ENCODE measurements around the gene UNC13B. TPM values are rescaled to one million over a fixed set of nuclear protein-coding genes. Genes with fewer than 3 reads are reported as not detected.
"Not testable (repeated sequence)": the region's sequence is repeated elsewhere in the genome, so short reads cannot be mapped to it uniquely, and the experiment has no call there.

UNC13B gene
- total and polyA plus RNA-seq, 7 donors = 14.6 to 25.6 (median 20.5) TPM

DNA sequence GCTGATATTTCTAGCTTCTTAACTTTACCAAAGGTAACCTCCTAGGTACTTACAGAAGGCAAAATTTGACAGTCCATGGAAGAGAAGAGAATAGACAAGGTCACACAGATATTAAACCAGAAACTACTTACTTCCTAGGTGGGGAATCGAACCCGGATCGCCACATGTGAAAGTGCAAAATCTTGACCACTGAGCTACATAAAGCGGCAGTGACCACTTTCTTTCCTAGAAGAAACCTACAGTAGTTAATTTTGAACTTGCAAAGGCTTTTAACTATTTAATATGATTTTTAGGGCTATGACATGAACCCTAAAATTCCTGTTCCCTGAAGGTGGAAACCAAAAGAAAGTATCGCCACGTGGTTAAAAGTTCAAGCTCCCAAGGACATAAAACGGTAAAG, 25.8 kb upstream of the UNC13B start:
- intact Hi-C loops (cut with DNase I) = no loop called here
- no peak for DNase-seq
- H3K9me3 ChIP-seq = peaks cover 0 to 3% (median 0%) of the 10 kb centered on the region in 4 donors
- H3K4me3 ChIP-seq = no peak overlapping the region
- no peaks in the 10 kb centered on the region for H3K4me1 ChIP-seq
- H3K27ac ChIP-seq = no peak overlapping the region
- WGBS, 2 donors = 92 to 93% methylated on average over 7 of the region's 7 CpGs
- no peaks in the 10 kb centered on the region for H3K27me3 ChIP-seq
- H3K36me3 ChIP-seq = no peaks in the 10 kb centered on the region
- TF ChIP-seq POLR2AphosphoS5 (IDR thresholded peaks at IDR 0.05) (no peak), POLR2A (IDR thresholded peaks at IDR 0.05) (no peak), EP300 (IDR thresholded peaks at IDR 0.05) (no peak)
- TF ChIP-seq, protein P1, sequence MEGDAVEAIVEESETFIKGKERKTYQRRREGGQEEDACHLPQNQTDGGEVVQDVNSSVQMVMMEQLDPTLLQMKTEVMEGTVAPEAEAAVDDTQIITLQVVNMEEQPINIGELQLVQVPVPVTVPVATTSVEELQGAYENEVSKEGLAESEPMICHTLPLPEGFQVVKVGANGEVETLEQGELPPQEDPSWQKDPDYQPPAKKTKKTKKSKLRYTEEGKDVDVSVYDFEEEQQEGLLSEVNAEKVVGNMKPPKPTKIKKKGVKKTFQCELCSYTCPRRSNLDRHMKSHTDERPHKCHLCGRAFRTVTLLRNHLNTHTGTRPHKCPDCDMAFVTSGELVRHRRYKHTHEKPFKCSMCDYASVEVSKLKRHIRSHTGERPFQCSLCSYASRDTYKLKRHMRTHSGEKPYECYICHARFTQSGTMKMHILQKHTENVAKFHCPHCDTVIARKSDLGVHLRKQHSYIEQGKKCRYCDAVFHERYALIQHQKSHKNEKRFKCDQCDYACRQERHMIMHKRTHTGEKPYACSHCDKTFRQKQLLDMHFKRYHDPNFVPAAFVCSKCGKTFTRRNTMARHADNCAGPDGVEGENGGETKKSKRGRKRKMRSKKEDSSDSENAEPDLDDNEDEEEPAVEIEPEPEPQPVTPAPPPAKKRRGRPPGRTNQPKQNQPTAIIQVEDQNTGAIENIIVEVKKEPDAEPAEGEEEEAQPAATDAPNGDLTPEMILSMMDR (IDR thresholded peaks at IDR 0.05) = no peak

DNA sequence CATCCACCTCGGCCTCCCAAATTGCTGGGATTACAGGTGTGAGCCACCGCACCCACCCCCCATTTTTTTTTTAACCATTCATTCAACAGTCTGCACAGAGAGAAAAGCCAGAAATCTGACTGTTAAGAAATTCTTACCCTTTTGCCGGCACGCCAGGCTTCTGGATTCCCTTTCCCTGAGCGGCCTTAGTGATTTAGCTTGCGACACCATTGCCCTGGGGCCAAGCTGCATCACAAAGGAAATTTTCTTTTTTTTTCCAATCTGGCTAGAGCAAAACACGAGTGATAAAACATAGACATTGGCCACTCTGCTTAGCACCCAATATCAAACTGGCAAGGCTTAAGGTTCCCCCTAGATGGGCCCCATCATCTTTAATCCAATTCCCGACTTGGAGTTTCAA, 24.9 kb upstream of the UNC13B start:
- H3K27ac ChIP-seq = no peak overlapping the region
- no peaks in the 10 kb centered on the region for H3K36me3 ChIP-seq
- intact Hi-C loops (cut with DNase I) = no loop called here
- no peaks in the 10 kb centered on the region for H3K4me1 ChIP-seq
- 91% methylated on average over 8 of the region's 8 CpGs for WGBS, 2 donors
- no peak for DNase-seq
- no peak for TF ChIP-seq POLR2A (IDR thresholded peaks at IDR 0.05)
- TF ChIP-seq, protein P1 (IDR thresholded peaks at IDR 0.05) = no peak
- TF ChIP-seq EP300 (IDR thresholded peaks at IDR 0.05) = no peak
- no peak for TF ChIP-seq POLR2AphosphoS5 (IDR thresholded peaks at IDR 0.05)
- H3K9me3 ChIP-seq = peaks cover 0 to 8% (median under 1%) of the 10 kb centered on the region in 4 donors
- H3K27me3 ChIP-seq = no peaks in the 10 kb centered on the region
- H3K4me3 ChIP-seq = no peak overlapping the region

DNA sequence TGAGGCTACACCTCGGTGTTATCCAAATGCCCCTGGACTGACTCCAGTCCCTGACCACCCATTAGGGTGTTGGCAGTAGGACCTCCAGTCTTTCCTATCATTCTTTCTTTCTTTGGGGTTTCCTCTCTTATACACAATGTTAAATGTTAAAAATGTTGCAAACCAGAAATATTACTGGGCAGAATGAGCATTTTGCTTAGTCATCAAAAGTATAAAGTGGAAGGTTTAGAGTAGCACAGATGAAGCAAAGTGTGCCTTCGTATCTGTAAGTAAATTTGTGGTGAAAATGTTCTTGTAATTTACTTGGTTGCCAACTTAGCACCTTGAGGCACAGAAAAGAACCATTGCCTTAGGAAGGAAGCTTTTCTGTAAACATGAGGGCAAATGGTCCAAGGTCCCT, 21.7 kb upstream of the UNC13B start:
- Histone ChIP-seq H3K4me3 (no peak overlapping the region), H3K27ac (no peak overlapping the region), H3K4me1 (no peaks in the 10 kb centered on the region), H3K27me3 (no peaks in the 10 kb centered on the region), H3K9me3 (peaks cover 3 to 19% (median 6%) of the 10 kb centered on the region in 4 donors), H3K36me3 (no peaks in the 10 kb centered on the region)
- intact Hi-C loops (cut with DNase I) = no loop called here
- TF ChIP-seq, protein P1 (IDR thresholded peaks at IDR 0.05) = no peak
- TF ChIP-seq POLR2A (IDR thresholded peaks at IDR 0.05) (no peak), EP300 (IDR thresholded peaks at IDR 0.05) (no peak), POLR2AphosphoS5 (IDR thresholded peaks at IDR 0.05) (no peak)
- 90 to 94% methylated on average over 2 of the region's 2 CpGs for WGBS, 2 donors
- DNase-seq = no peak

DNA sequence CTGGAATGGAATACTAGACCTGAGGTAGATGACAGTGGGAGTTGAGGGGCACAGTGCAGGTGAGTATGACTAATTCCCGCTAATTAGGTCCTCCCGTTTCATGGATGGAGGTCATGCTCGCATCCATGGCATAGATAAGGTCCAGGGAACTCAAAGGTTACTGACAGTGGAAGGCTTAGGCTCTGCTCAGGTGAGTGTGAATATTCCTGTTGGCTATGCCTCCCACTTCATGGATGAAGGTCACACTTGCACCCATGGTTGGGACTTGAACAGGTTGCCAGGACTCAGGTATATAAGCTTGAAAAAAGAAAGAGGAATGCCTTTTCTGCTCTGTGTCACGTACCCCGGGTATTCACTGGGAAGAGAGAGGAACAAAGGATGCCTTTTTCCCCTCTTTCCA, 19.8 kb upstream of the UNC13B start:
- Histone ChIP-seq H3K4me3 (no peak overlapping the region), H3K36me3 (no peaks in the 10 kb centered on the region), H3K9me3 (peaks cover 3 to 19% (median 7%) of the 10 kb centered on the region in 4 donors), H3K4me1 (no peaks in the 10 kb centered on the region), H3K27ac (no peak overlapping the region), H3K27me3 (no peaks in the 10 kb centered on the region)
- intact Hi-C loops (cut with DNase I) = no loop called here
- WGBS, 2 donors = 92% methylated on average over 5 of the region's 5 CpGs
- TF ChIP-seq POLR2A (IDR thresholded peaks at IDR 0.05) = no peak
- TF ChIP-seq, protein P1 (IDR thresholded peaks at IDR 0.05) = no peak
- TF ChIP-seq POLR2AphosphoS5 (IDR thresholded peaks at IDR 0.05) = no peak
- DNase-seq = no peak

DNA sequence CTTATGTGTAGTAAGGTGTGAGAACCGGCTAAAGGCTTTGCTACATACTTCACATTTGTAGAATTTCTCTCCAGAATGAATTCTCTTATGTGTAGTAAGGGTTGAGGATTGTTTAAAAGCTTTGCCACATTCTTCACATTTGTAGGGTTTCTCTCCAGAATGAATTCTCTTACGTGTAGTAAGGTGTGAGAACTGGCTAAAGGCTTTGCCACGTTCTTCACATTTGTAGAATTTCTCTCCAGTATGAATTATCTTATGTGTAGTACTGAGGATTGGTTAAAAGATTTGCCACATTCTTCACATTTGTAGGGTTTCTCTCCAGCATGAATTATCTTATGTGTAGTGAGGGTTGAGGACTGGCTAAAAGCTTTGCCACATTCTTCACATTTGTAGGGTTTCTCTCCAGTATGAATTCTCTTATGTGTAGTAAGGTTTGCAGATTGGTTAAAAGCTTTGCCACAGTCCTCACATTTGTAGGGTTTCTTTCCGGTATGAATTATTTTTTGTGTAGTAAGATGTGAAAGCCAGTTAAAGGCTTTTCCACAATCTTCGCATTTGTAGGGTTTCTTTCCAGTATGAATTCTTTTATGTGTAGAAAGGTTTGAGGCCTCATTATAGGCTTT, 13.8 kb upstream of the UNC13B start:
- H3K27ac ChIP-seq; H3K27me3 ChIP-seq; DNase-seq; H3K4me1 ChIP-seq; H3K36me3 ChIP-seq; intact Hi-C loops (cut with DNase I); H3K4me3 ChIP-seq: not testable (repeated sequence)
- peaks cover 0 to 17% (median 8%) of the 10 kb centered on the region in 4 donors for H3K9me3 ChIP-seq
- 79 to 86% methylated on average over 5 of the region's 5 CpGs for WGBS, 2 donors

Data from sigmoid colon (tissue), 7 donors.